ENCODE measurements around the gene SLC66A2.

SLC66A2 gene

GRCh38 chr18:79899609-79900445 is 51.6 kb downstream of the SLC66A2 start:
- no peak for TF ChIP-seq Cebpa-rat (IDR thresholded peaks at IDR 0.05)
- no peak overlapping the region for H3K9ac ChIP-seq
- H3K9me3 ChIP-seq (replicated peaks in 1 of 11), result peaks cover 78 to 99% (median 87%) of the 10 kb centered on the region in 11 experiments
- no peaks in the 10 kb centered on the region for H3K4me1 ChIP-seq
- H3K36me3 ChIP-seq, result peaks cover 58 to 79% (median 67%) of the 10 kb centered on the region in 11 experiments
- H3K27me3 ChIP-seq, result no peaks in the 10 kb centered on the region
- no peak overlapping the region for H3K27ac ChIP-seq
- H3K4me2 ChIP-seq, result no peak overlapping the region
- peak overlapping the region in 2 of 10 experiments; percentile 2 to 12; a peak in 1 of 20 replicates for H3K4me3 ChIP-seq
- peaks cover 0 to 11% (median 0%) of the 10 kb centered on the region in 11 experiments; a peak in 6 of 22 replicates for H4K20me1 ChIP-seq

DNA sequence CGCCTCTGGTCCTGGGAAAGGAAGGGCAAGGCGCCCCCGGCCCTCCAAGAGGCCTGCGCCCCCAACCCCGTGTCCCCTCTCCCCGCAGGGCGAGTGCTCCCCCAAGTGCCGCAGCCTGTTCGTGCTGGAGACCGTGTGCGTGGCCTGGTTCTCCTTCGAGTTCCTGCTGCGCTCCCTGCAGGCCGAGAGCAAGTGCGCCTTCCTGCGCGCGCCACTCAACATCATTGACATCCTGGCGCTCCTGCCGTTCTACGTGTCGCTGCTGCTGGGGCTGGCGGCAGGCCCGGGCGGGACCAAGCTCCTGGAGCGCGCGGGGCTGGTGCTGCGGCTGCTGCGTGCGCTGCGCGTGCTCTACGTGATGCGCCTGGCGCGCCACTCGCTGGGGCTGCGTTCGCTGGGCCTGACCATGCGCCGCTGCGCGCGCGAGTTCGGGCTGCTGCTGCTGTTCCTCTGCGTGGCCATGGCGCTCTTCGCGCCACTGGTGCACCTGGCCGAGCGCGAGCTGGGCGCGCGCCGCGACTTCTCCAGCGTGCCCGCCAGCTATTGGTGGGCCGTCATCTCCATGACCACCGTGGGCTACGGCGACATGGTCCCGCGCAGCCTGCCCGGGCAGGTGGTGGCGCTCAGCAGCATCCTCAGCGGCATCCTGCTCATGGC is 52.4 kb downstream of the SLC66A2 start:
- H3K9me3 ChIP-seq (replicated peaks in 1 of 11), result peaks cover 86 to 100% (median 94%) of the 10 kb centered on the region in 11 experiments
- H3K4me1 ChIP-seq, result no peaks in the 10 kb centered on the region
- TF ChIP-seq Cebpa-rat (IDR thresholded peaks at IDR 0.05), result no peak
- peaks cover 51 to 72% (median 60%) of the 10 kb centered on the region in 11 experiments for H3K36me3 ChIP-seq
- no peak overlapping the region for H3K9ac ChIP-seq
- H4K20me1 ChIP-seq, result peaks cover 0 to 5% (median 0%) of the 10 kb centered on the region in 11 experiments; a peak in 2 of 22 replicates
- no peak overlapping the region for H3K4me2 ChIP-seq
- no peaks in the 10 kb centered on the region for H3K27me3 ChIP-seq
- 0 out of 20 replicates have a peak overlapping the region, but pooled peaks of 1 of the 10 experiments have one; percentile 2 for H3K4me3 ChIP-seq
- H3K27ac ChIP-seq, result no peak overlapping the region

DNA sequence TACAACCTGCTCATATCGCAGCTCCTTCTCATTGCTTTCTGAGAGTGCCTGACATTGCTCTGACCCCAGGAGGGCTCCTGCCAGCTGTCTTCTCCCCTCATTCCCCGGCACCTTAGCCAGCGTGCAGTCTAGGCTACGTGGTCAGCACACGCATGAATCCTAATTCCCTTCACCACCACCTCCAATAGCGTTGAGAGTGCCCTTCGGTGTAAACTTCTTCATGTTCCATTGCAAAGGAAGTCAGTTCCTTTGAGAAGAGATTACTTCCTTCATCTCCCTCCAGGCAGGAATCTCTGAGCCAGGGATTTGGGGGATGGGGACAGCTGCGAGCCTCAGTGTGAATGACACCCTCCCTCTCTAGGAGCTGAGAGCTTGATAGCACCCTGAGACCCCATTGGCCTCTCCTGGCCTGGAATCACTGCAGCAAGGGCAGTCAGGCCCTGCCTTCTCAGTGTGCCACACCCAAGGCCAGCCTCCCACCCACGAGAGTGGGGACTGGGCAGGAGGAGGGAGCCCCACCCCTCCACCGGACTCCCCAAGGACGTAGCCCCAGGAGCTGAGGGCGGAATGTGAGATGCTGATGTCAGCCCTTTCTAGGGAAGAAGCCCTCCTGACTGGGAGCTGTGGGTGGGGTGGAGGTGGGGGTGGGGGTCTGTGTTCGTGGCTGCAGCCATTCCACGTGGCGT is 53.4 kb downstream of the SLC66A2 start:
- TF ChIP-seq Cebpa-rat (IDR thresholded peaks at IDR 0.05), result no peak
- no peak overlapping the region for H3K27ac ChIP-seq
- H3K9me3 ChIP-seq (replicated peaks in 1 of 11), result peaks cover 96 to 100% (median 100%) of the 10 kb centered on the region in 11 experiments
- peaks cover 41 to 62% (median 50%) of the 10 kb centered on the region in 11 experiments for H3K36me3 ChIP-seq
- H3K4me2 ChIP-seq, result no peak overlapping the region
- H3K4me1 ChIP-seq, result no peaks in the 10 kb centered on the region
- no peak overlapping the region for H3K4me3 ChIP-seq
- H4K20me1 ChIP-seq, result peaks cover 0 to 4% (median 0%) of the 10 kb centered on the region in 11 experiments; a peak in 1 of 22 replicates
- H3K27me3 ChIP-seq, result no peaks in the 10 kb centered on the region
- no peak overlapping the region for H3K9ac ChIP-seq

GRCh38 chr18:79896738-79897137 is 54.7 kb downstream of the SLC66A2 start:
- H3K27me3 ChIP-seq, result no peaks in the 10 kb centered on the region
- no peak overlapping the region for H3K4me3 ChIP-seq
- no peaks in the 10 kb centered on the region for H3K4me1 ChIP-seq
- H3K4me2 ChIP-seq, result no peak overlapping the region
- no peaks in the 10 kb centered on the region for H4K20me1 ChIP-seq
- H3K36me3 ChIP-seq, result peaks cover 27 to 48% (median 36%) of the 10 kb centered on the region in 11 experiments
- H3K27ac ChIP-seq, result no peak overlapping the region
- TF ChIP-seq Cebpa-rat (IDR thresholded peaks at IDR 0.05), result no peak
- H3K9ac ChIP-seq, result no peak overlapping the region
- peaks cover 99 to 100% (median 100%) of the 10 kb centered on the region in 11 experiments for H3K9me3 ChIP-seq (replicated peaks in 1 of 11)

DNA sequence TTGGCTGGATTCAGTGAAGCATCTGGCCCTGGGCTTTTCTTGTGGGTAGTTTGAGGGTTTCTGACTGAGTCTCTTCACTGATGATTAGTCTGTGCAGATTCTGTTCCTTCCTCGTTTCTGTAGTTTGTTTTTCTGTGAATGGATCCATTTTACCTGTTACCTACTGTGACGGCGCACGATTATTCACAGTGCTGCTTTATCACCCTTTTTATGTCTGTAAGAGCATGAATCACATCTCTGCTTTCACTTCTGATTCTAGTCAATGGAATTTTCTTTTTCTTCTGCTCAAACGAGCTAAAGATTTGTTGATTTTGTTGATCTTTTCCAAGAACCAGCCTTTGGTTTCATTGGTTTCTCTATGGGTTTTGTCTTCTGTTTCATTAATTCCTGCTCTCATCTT is 60.8 kb downstream of the SLC66A2 start:
- H3K36me3 ChIP-seq, result 0 out of 22 replicates have a peak, but pooled peaks cover 0 to 3% (median 0%) of the 10 kb centered on the region in 11 experiments
- no peak for TF ChIP-seq Cebpa-rat (IDR thresholded peaks at IDR 0.05)
- no peaks in the 10 kb centered on the region for H4K20me1 ChIP-seq
- H3K27me3 ChIP-seq, result no peaks in the 10 kb centered on the region
- no peak overlapping the region for H3K9ac ChIP-seq
- peaks cover 0 to under 1% (median 0%) of the 10 kb centered on the region in 10 experiments; a peak in 1 of 20 replicates for H3K4me1 ChIP-seq
- no peak overlapping the region for H3K4me3 ChIP-seq
- H3K4me2 ChIP-seq, result no peak overlapping the region
- peaks cover 70 to 86% (median 83%) of the 10 kb centered on the region in 11 experiments for H3K9me3 ChIP-seq (replicated peaks in 1 of 11)
- H3K27ac ChIP-seq, result no peak overlapping the region

DNA sequence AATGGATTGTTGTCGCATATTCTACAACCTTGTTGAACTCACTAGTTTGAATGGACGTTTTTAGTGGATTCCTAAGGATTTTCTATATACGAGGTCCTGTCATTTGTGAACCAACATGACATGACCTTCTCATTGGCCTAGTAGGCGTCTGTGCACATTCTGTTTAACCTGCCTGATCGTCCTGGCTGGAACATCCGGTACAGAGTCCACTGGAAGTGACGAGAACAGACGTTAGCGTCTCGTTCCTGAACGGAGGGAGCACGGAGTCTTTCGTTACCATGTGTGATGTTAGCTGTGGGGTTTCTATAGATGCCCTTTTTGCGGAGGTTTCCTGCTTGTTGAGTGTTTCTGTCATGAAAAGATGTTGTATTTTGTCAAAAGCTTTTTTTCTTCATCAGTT is 61.9 kb downstream of the SLC66A2 start:
- H3K4me3 ChIP-seq, result no peak overlapping the region
- no peak for TF ChIP-seq Cebpa-rat (IDR thresholded peaks at IDR 0.05)
- peaks cover 9 to 11% (median 11%) of the 10 kb centered on the region in 10 experiments; a peak in 19 of 20 replicates for H3K4me1 ChIP-seq
- H3K27ac ChIP-seq, result no peak overlapping the region
- peaks cover 59 to 75% (median 72%) of the 10 kb centered on the region in 11 experiments for H3K9me3 ChIP-seq (replicated peaks in 1 of 11)
- H3K4me2 ChIP-seq, result no peak overlapping the region
- H3K27me3 ChIP-seq, result peaks cover 0 to 11% (median 0%) of the 10 kb centered on the region in 11 experiments; a peak in 7 of 22 replicates
- peaks cover 0 to 5% (median 0%) of the 10 kb centered on the region in 11 experiments; a peak in 3 of 22 replicates for H4K20me1 ChIP-seq
- H3K9ac ChIP-seq, result no peak overlapping the region
- no peaks in the 10 kb centered on the region for H3K36me3 ChIP-seq

- Histone ChIP-seq H3K27ac (no peak overlapping the region), H4K20me1 (peaks cover 0 to 5% (median 0%) of the 10 kb centered on the region in 11 experiments; a peak in 3 of 22 replicates), H3K9me3 (replicated peaks in 1 of 11) (peaks cover 44 to 59% (median 57%) of the 10 kb centered on the region in 11 experiments), H3K36me3 (no peaks in the 10 kb centered on the region), H3K4me3 (no peak overlapping the region), H3K4me1 (peaks cover 13 to 20% (median 15%) of the 10 kb centered on the region in 10 experiments; a peak in 19 of 20 replicates), H3K9ac (no peak overlapping the region), H3K27me3 (peaks cover 0 to 15% (median 0%) of the 10 kb centered on the region in 11 experiments; a peak in 7 of 22 replicates), H3K4me2 (no peak overlapping the region)
- no peak for TF ChIP-seq Cebpa-rat (IDR thresholded peaks at IDR 0.05)
These were observed 63.4 kb downstream of the SLC66A2 start for GRCh38 chr18:79888016-79888415.

DNA sequence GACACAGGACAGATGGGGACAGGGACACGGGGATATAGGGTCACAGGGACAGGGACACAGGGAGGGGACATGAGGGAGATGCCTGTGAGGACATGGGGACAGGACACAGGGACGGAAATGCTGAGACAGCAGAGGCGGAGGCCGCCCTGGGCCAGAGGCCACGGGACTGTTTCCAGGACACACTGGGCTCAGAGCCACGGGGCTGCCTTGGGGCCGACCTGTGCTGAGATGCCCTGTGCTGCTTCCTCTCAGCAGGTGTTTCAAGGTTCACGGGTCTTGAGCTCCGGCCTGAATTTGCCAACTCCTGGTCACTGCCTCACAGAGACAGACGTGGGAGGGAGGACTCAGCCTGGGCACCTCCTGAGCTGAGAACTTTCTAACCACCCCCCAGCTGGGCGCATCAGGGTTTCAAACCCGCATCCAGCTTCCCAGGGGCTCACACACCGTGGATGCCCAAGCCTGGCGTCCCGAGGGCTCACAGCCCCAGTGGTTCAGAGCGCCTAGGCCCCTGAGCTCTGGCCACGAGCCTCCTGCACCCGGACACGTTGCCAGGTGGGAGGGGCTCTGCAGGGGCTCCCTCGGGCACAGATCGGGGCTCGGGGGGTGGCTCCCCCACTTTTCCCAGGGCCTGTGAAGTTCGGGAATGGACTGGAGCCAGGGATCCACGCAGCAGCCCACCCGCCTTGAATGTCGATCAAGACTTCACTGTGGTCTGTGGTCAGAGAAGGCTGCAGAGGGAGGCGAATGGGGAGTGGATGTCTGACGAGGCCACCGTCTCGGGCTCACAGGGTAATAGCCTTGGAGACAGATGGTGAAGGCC is 64.1 kb downstream of the SLC66A2 start:
- Histone ChIP-seq H3K4me1 (peaks cover 13 to 20% (median 15%) of the 10 kb centered on the region in 10 experiments; a peak in 19 of 20 replicates), H3K9ac (no peak overlapping the region), H3K27me3 (peaks cover 0 to 15% (median 0%) of the 10 kb centered on the region in 11 experiments; a peak in 7 of 22 replicates), H4K20me1 (peaks cover 0 to 5% (median 0%) of the 10 kb centered on the region in 11 experiments; a peak in 3 of 22 replicates), H3K4me2 (no peak overlapping the region), H3K9me3 (replicated peaks in 1 of 11) (peaks cover 37 to 57% (median 52%) of the 10 kb centered on the region in 11 experiments), H3K36me3 (no peaks in the 10 kb centered on the region), H3K4me3 (no peak overlapping the region), H3K27ac (no peak overlapping the region)
- no peak for TF ChIP-seq Cebpa-rat (IDR thresholded peaks at IDR 0.05)

All from BLaER1 treated with 17β-estradiol and CSF1 and Interleukin-3, amounts not matched to agents 10 nM and 100 nM (cell line).